Superior temporal gyrus (tissue), 1 donor: Measurements from ENCODE around the gene TMEM272.
A peak's percentile ranks its signal among the peaks of the same experiment; 100 is the strongest.
"Not testable (repeated sequence)": the region's sequence is repeated elsewhere in the genome, so short reads cannot be mapped to it uniquely, and the experiment has no call there.

ENCODE experiments used
- DNase-seq: peaks from one replicate; pipeline ENCODE4 v3.0.0-alpha.2; 2016; ENCODE audit errors: extremely low spot score

TMEM272 gene

GRCh38 chr13:51824712-51825111, 20.3 kb downstream of the TMEM272 start:
- not testable (repeated sequence) for DNase-seq

GRCh38 chr13:51823863-51824262, 21.1 kb downstream of the TMEM272 start:
- DNase-seq = no peak

GRCh38 chr13:51823359-51823758, 21.6 kb downstream of the TMEM272 start:
- DNase-seq = no peak

GRCh38 chr13:51822106-51822815, 22.7 kb downstream of the TMEM272 start:
- DNase-seq = no peak

- DNase-seq = no peak
Observed at GRCh38 chr13:51821606-51822005, 23.4 kb downstream of the TMEM272 start.

- no peak for DNase-seq
Observed at GRCh38 chr13:51820016-51820597, 24.9 kb downstream of the TMEM272 start.

- DNase-seq = no peak
Observed at GRCh38 chr13:51819544-51819943, 25.4 kb downstream of the TMEM272 start.

- DNase-seq = no peak
Observed at GRCh38 chr13:51818781-51819511, 26.0 kb downstream of the TMEM272 start.

- DNase-seq = no peak
Observed at GRCh38 chr13:51818276-51818675, 26.7 kb downstream of the TMEM272 start.

GRCh38 chr13:51817717-51818116, 27.3 kb downstream of the TMEM272 start:
- no peak for DNase-seq

- DNase-seq = no peak
Observed at GRCh38 chr13:51816604-51817249, 28.2 kb downstream of the TMEM272 start.

- DNase-seq = no peak
Observed at GRCh38 chr13:51815848-51816247, 29.1 kb downstream of the TMEM272 start.

- DNase-seq = peak; percentile 82
Observed at GRCh38 chr13:51814825-51815650, 29.9 kb downstream of the TMEM272 start.

- no peak for DNase-seq
Observed at GRCh38 chr13:51814071-51814470, 30.9 kb downstream of the TMEM272 start.

- no peak for DNase-seq
Observed at GRCh38 chr13:51811920-51812451, 33.0 kb downstream of the TMEM272 start.

- DNase-seq = no peak
Observed at GRCh38 chr13:51811046-51811445, 33.9 kb downstream of the TMEM272 start.

- no peak for DNase-seq
Observed at GRCh38 chr13:51808811-51809210, 36.2 kb downstream of the TMEM272 start.

- DNase-seq = no peak
Observed at GRCh38 chr13:51807041-51807440, 37.9 kb downstream of the TMEM272 start.

- no peak for DNase-seq
Observed at GRCh38 chr13:51806566-51806965, 38.4 kb downstream of the TMEM272 start.

- no peak for DNase-seq
Observed at GRCh38 chr13:51805925-51806324, 39.1 kb downstream of the TMEM272 start.

GRCh38 chr13:51805313-51805712, 39.7 kb downstream of the TMEM272 start:
- DNase-seq = no peak
